HUES6 (cell line): Measurements from ENCODE around the gene MCTP1.

Experiments
- H3K27ac ChIP-seq: 2 replicates; pipeline ENCODE4 v1.7.0; 2013; ENCODE audit warnings: low read depth, mild to moderate bottlenecking, low read length, inconsistent platforms
- H3K27me3 ChIP-seq: 2 replicates; pipeline ENCODE4 v1.6.1; 2013; ENCODE audit warnings: low read length; ENCODE audit not compliant: control insufficient read depth, insufficient read depth
- H3K36me3 ChIP-seq: 2 replicates; pipeline ENCODE4 v1.6.1; 2013; ENCODE audit warnings: low read length; ENCODE audit not compliant: control insufficient read depth, insufficient read depth
- H3K4me1 ChIP-seq: 2 replicates; pipeline ENCODE4 v1.6.1; 2013; ENCODE audit warnings: low read length; ENCODE audit not compliant: control insufficient read depth, insufficient read depth
- H3K4me3 ChIP-seq: 2 replicates; pipeline ENCODE4 v1.5.1; 2013; ENCODE audit warnings: low read depth, low read length
- H3K9ac ChIP-seq: one replicate; pipeline ENCODE4 v1.6.1; 2013; ENCODE audit warnings: mild to moderate bottlenecking, low read length
- H3K9me3 ChIP-seq: 2 replicates; pipeline ENCODE4 v1.6.1; 2013; ENCODE audit warnings: low read depth, low read length; ENCODE audit not compliant: control insufficient read depth, insufficient read depth

Gene MCTP1

DNA sequence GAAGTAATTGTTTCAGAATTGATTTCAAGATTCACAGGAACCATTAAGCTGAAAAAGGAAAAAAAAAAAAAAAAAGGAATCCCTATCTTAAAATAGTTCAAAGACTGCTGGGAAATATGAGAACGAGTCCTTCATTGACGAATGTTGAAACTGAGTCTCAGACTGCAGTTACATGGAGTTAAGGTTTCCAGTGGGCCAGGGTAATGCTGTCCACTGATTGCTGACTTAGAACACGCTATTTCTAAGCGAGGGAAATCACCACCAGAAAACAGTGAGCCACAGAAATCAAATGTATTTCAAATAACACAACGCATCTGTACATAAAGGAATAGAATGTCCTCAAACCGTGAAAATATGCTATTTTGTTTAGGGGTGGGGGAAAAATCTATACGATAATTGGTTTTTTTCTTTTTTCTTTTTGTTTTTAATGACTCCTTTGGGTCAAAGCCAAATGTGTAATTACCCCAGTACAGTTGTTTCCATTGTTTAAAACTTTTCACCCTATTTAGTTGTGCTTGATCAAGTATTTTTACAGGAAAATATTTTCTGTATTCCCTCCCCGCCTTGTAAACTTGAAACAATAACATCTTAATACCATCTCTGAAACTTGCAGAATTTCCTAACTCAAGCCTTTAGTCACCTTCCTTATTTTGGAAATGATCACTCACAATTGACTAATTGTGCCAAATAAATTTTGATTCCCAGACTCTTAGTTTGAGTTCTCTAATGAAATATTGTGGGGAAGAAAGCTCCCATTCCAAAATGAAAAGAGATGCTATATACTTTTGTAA is 208.3 kb downstream of the MCTP1 start:
- Histone ChIP-seq H3K4me1 (peaks cover 6% of the 10 kb centered on the region), H3K9me3 (no peaks in the 10 kb centered on the region), H3K27me3 (no peaks in the 10 kb centered on the region), H3K4me3 (no peak overlapping the region), H3K9ac (no peak overlapping the region), H3K36me3 (no peaks in the 10 kb centered on the region), H3K27ac (no peak overlapping the region)

DNA sequence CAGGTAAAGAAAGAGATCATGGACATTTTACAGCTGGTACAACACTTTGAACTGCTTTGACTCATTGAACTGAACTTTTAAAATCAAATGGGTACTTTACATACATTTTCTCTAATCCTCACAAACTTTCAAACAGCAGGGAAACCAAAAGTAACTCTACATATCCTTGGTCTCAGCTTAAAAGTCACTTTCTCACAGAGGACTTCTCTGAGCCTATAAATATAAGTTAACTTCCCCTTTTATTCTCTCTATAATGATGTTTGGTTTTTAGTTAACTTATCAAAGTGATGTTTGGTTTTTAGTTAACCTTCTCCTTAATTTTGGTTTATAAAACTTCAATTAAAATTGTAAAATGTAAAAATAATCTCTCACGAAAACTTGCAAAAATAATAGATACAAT is 209.8 kb downstream of the MCTP1 start:
- Histone ChIP-seq H3K9ac (no peak overlapping the region), H3K27ac (no peak overlapping the region), H3K27me3 (no peaks in the 10 kb centered on the region), H3K4me3 (no peak overlapping the region), H3K9me3 (no peaks in the 10 kb centered on the region), H3K36me3 (no peaks in the 10 kb centered on the region), H3K4me1 (no peaks in the 10 kb centered on the region)

DNA sequence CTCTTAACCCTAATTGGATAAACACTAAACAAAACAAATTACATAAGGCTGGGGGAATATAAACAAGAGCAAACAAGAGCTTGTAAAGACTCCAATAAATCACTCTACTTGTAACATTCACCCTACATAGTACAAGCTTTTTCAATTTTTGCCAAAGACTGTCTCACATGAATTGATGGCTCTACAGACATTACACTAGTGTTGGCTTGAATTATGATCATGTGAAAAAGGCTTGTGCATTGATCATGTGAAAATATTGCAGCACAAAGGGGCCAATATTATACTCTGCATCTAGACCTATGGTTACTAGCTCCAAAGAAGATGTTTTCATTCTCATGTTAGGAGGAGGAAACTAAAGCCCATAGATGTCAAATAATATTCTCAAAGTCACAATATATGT is 212.6 kb downstream of the MCTP1 start:
- H3K9me3 ChIP-seq, result no peaks in the 10 kb centered on the region
- H3K9ac ChIP-seq, result no peak overlapping the region
- H3K4me1 ChIP-seq, result no peaks in the 10 kb centered on the region
- H3K27me3 ChIP-seq, result no peaks in the 10 kb centered on the region
- H3K27ac ChIP-seq, result no peak overlapping the region
- no peak overlapping the region for H3K4me3 ChIP-seq
- no peaks in the 10 kb centered on the region for H3K36me3 ChIP-seq

DNA sequence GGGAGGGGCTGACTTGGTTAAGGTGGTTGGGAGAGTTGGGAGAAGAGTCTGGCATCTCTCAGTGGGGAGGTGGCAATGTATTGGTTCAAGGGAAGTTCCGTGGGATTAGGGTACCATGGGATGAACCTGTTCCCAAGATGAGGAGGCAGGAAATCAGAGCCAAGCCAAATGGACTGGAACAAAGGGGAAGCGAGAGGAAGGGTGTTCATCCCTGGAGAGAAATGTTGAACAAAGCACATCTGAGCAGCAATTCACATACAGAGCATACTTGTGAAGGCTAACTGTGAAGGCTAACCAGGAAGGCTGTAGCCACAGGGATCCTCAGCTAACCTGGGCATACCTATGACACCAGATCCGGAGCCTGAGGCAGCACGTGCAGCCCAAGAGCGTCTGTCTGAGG is 214.0 kb downstream of the MCTP1 start:
- H3K27me3 ChIP-seq, result no peaks in the 10 kb centered on the region
- H3K27ac ChIP-seq, result no peak overlapping the region
- no peaks in the 10 kb centered on the region for H3K9me3 ChIP-seq
- H3K36me3 ChIP-seq, result no peaks in the 10 kb centered on the region
- no peak overlapping the region for H3K9ac ChIP-seq
- H3K4me1 ChIP-seq, result no peaks in the 10 kb centered on the region
- no peak overlapping the region for H3K4me3 ChIP-seq

DNA sequence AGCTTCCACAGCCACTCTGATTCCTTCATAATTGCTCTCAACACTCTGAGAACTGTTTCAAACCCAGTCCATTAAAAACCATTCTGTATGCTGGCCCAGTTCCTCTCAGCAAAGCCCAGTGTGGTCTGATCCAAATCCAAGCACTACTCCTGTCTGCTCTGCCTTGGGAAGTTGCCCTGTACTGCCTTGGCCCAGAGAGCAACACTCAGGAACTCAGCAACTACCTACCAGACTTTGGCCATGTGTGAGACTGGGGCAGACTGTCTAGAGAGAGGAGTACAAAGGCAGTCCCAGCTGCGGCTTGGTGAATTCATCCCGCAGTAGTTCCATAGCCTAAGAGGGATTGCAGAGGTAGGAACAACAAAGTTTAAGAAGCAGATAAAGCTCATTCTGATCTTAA is 214.4 kb downstream of the MCTP1 start:
- Histone ChIP-seq H3K9ac (no peak overlapping the region), H3K27me3 (no peaks in the 10 kb centered on the region), H3K4me3 (no peak overlapping the region), H3K27ac (no peak overlapping the region), H3K4me1 (no peaks in the 10 kb centered on the region), H3K9me3 (no peaks in the 10 kb centered on the region), H3K36me3 (no peaks in the 10 kb centered on the region)

DNA sequence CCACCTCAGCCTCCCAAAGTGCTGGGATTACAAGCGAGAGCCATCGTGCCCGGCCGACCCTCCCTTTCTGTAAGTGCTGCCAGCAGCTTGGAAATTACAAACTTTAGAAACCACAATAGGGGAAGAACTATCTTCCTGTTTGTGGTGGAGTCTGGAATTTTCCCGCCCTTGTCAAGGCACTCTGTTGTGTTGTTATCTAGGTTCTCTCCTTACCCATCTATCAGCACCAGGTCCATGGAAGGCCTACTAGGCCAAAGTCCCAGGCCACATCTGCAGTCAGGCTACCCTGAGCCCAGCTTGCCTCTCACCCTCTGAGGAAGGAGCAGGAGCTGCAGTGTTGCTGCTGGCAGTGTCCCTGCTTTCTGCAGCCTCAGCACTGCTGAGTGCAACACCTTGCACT is 214.9 kb downstream of the MCTP1 start:
- Histone ChIP-seq H3K4me1 (no peaks in the 10 kb centered on the region), H3K9ac (no peak overlapping the region), H3K4me3 (no peak overlapping the region), H3K27ac (no peak overlapping the region), H3K9me3 (no peaks in the 10 kb centered on the region), H3K36me3 (no peaks in the 10 kb centered on the region), H3K27me3 (no peaks in the 10 kb centered on the region)

DNA sequence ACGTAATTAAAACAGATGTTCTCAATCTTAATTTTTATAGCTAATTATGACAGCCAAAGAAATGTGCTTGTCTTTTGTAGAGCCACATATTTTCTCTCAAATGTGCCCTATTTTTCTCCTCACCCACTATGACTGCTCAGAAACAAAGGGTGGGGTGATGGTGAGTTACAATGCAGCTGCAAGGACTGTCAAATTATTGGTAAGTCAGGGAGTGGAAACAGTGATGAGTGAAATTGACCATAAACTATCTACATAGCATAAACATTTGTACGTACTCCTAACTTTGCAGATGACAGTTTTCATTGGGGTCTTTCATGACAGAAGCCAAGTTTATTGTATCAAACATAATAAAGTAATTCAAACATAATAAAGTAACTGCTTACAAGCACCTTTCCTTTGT is 215.9 kb downstream of the MCTP1 start:
- Histone ChIP-seq H3K9ac (no peak overlapping the region), H3K9me3 (no peaks in the 10 kb centered on the region), H3K27ac (no peak overlapping the region), H3K4me1 (no peaks in the 10 kb centered on the region), H3K36me3 (no peaks in the 10 kb centered on the region), H3K27me3 (no peaks in the 10 kb centered on the region), H3K4me3 (no peak overlapping the region)

DNA sequence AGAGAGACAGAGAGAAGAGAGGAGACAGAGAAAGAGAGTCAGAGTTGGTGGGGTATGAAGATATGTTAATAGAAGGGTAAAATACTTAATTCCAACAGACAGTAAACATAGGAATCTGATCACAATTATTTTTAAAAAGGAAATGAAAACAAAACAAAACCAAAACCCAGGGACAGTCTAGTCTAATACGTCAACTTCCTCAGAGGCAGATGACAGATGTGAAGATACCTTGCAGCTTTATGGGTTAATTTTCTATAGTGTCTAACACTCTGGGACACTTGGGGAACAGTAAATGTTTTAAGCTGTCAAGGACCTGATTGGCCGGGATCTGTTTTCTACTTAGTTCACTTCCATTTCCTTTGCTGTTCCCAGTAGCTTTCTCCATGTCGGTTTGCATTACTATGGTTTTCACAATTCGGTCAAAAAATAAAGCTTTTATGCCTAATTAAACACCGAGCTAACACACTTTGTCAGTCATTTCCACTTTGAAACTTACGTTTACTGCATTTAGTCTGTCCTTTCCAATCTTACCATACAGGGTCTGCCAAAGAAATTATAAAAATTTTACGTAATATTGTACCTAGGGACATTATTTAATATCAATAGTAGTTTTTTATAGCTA is 216.5 kb downstream of the MCTP1 start:
- Histone ChIP-seq H3K36me3 (no peaks in the 10 kb centered on the region), H3K9ac (no peak overlapping the region), H3K4me1 (no peaks in the 10 kb centered on the region), H3K27ac (no peak overlapping the region), H3K27me3 (no peaks in the 10 kb centered on the region), H3K4me3 (no peak overlapping the region), H3K9me3 (no peaks in the 10 kb centered on the region)

DNA sequence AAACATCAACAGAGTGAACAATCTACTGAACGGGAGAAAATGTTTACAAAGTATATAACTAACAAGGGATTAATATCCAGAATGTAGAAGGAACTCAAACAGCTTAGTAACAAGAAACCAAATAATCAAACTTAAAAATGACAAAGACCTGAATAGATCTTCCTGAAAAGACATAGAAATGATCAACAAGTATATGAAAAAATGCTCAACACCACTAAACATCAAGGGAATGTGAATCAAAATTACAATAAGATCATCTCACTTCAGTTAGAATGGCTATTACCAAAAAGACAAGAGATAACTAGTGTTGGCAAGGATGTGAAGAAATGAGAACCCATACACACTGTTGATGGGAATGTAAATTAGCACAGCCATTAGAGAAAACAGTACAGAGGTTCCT is 218.8 kb downstream of the MCTP1 start:
- Histone ChIP-seq H3K4me1 (no peaks in the 10 kb centered on the region), H3K27ac (no peak overlapping the region), H3K4me3 (no peak overlapping the region), H3K36me3 (no peaks in the 10 kb centered on the region), H3K9me3 (no peaks in the 10 kb centered on the region), H3K9ac (no peak overlapping the region), H3K27me3 (no peaks in the 10 kb centered on the region)

DNA sequence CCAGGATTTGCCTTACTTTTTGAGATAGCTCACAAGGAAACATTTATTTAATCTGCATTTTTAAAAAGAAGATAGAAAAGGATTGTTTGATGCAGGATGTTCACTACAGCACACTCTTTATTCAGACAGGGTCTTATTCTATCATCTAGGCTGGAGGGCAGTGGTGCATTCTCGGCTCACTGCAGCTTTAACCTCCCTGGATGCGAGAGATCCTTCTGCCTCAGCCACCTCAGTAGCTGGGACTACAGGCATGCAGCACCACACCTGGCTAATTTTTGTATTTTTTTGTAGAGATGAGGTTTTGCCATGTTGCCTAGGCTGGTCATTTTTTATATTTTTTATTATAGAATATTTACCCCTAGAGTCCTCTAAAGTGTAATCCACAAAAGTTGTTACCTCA is 221.4 kb downstream of the MCTP1 start:
- H3K9me3 ChIP-seq, result no peaks in the 10 kb centered on the region
- H3K4me1 ChIP-seq, result no peaks in the 10 kb centered on the region
- H3K36me3 ChIP-seq, result no peaks in the 10 kb centered on the region
- no peaks in the 10 kb centered on the region for H3K27me3 ChIP-seq
- H3K27ac ChIP-seq, result no peak overlapping the region
- no peak overlapping the region for H3K4me3 ChIP-seq
- no peak overlapping the region for H3K9ac ChIP-seq

DNA sequence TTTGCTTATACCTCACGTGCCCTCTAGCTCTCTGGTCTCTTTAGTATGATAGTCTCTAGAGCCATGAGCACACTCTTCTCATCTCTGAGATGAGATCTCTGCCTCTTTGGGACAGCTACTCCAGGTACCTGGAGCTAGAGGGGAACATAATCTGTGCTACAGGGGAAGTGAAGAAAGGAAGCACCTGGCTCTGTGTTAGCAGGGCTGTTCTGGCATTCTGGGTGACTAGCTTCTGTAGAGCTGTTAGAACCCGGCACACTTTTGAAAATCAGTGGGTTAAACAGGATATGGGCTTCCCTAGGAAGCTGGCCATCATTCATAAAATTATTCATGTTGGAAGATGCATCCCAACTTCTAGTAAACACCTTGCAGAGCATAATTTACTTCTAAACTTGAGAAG is 224.8 kb downstream of the MCTP1 start:
- Histone ChIP-seq H3K4me1 (peaks cover 10% of the 10 kb centered on the region; the same call in 1 of the 2 replicates), H3K9me3 (no peaks in the 10 kb centered on the region), H3K27me3 (no peaks in the 10 kb centered on the region), H3K9ac (no peak overlapping the region), H3K27ac (no peak overlapping the region), H3K36me3 (no peaks in the 10 kb centered on the region), H3K4me3 (no peak overlapping the region)
